Neural cell (in vitro differentiated cells): ENCODE measurements around the gene ZNF385D.

Experiments
- CTCF ChIP-seq: fragments of 450-650 bp; IDR thresholded peaks from 2 replicates; pipeline ENCODE4 v1.5.1; 2014; ENCODE audit warnings: antibody characterized with exemption, mild to moderate bottlenecking, moderate library complexity; ENCODE audit not compliant: poor library complexity, severe bottlenecking
- EP300 ChIP-seq: fragments of 450-650 bp; conservative IDR thresholded peaks from 2 replicates; pipeline ENCODE4 v1.6.1; 2014; ENCODE audit warnings: antibody characterized with exemption, mild to moderate bottlenecking, moderate library complexity; ENCODE audit not compliant: poor library complexity, severe bottlenecking
- EZH2 ChIP-seq: fragments of 200-600, 300-800 bp; shearing (Covaris generic), sonication (generic); IDR thresholded peaks from 2 replicates; pipeline ENCODE4 v1.6.1; 2014; ENCODE audit warnings: antibody characterized with exemption, low read length, borderline replicate concordance, mild to moderate bottlenecking; ENCODE audit not compliant: insufficient read depth, poor library complexity, severe bottlenecking
- POLR2AphosphoS5 ChIP-seq: IDR thresholded peaks from 2 replicates; pipeline ENCODE4 v1.6.1; 2012
- REST ChIP-seq: IDR thresholded peaks from 2 replicates; pipeline ENCODE4 v1.6.1; 2012; ENCODE audit warnings: borderline replicate concordance
- SMC3 ChIP-seq: fragments of 450-650 bp; conservative IDR thresholded peaks from 2 replicates; pipeline ENCODE4 v1.6.1; 2014; ENCODE audit warnings: antibody characterized with exemption, mild to moderate bottlenecking, moderate library complexity; ENCODE audit not compliant: poor library complexity

GRCh38 chr3:21484057-21484827 is 266.8 kb downstream of the ZNF385D start:
- TF ChIP-seq EZH2, result no peak
- TF ChIP-seq CTCF, result no peak
- TF ChIP-seq POLR2AphosphoS5, result no peak
- TF ChIP-seq EP300, result no peak
- TF ChIP-seq REST, result no peak
- no peak for TF ChIP-seq SMC3
